Keratinocyte (primary cell): ENCODE data around the gene C16orf92. TPM values are rescaled to one million over a fixed set of nuclear protein-coding genes. Genes with fewer than 3 reads are reported as not detected.

Source experiments
- DNase-seq: peaks from one replicate; pipeline ENCODE4 v3.0.0-alpha.2; 2011; ENCODE audit warnings: low read depth, missing footprints, low spot score
- FAIRE-seq: peaks from 2 replicates; lab custom pipeline; 2011; peaks lifted over from hg19 to GRCh38; lab: Jason Lieb, UNC
- H2AFZ ChIP-seq: 2 replicates; pipeline ENCODE4 v1.6.0; 2012; ENCODE audit warnings: low read length, control low read depth, inconsistent platforms; ENCODE audit not compliant: control insufficient read depth
- H3K27ac ChIP-seq: 2 replicates; pipeline ENCODE4 v1.5.1; 2011; ENCODE audit warnings: low read length; ENCODE audit not compliant: control insufficient read depth, insufficient read depth
- H3K27me3 ChIP-seq: 3 replicates; pipeline ENCODE4 v1.6.0; 2011; ENCODE audit warnings: low read length; ENCODE audit not compliant: control insufficient read depth, insufficient read depth; ENCODE audit errors: extremely low read depth
- H3K36me3 ChIP-seq, 2 experiments: 2 replicates in 1 of 2; 3 replicates in 1 of 2; pipeline ENCODE4 v1.5.1; 2011; ENCODE audit warnings: low read length in 2 of 2, mild to moderate bottlenecking in 1 of 2; ENCODE audit not compliant: control insufficient read depth in 2 of 2, insufficient read depth in 2 of 2; ENCODE audit errors: extremely low read depth in 1 of 2
- H3K4me1 ChIP-seq: 3 replicates; pipeline ENCODE4 v1.5.1; 2011; ENCODE audit warnings: low read length; ENCODE audit not compliant: control insufficient read depth, insufficient read depth; ENCODE audit errors: extremely low read depth
- H3K4me2 ChIP-seq: 3 replicates; pipeline ENCODE4 v1.6.0; 2011; ENCODE audit warnings: low read depth, low read length; ENCODE audit not compliant: control insufficient read depth, insufficient read depth; ENCODE audit errors: extremely low read depth
- H3K4me3 ChIP-seq, 3 experiments: fragments of 200-600 bp in 1 of 3; sonication (generic) in 1 of 3; 2 replicates in 2 of 3; 3 replicates in 1 of 3; pipeline ENCODE4 v1.5.1; 2011 to 2016; ENCODE audit warnings: low read length in 3 of 3, mild to moderate bottlenecking in 3 of 3, control low read depth in 2 of 3, inconsistent platforms in 1 of 3, low read depth in 1 of 3, mixed read lengths in 1 of 3, mixed run types in 1 of 3, moderate library complexity in 1 of 3; ENCODE audit not compliant: control insufficient read depth in 2 of 3, insufficient read depth in 2 of 3; ENCODE audit errors: extremely low read depth in 1 of 3
- H3K79me2 ChIP-seq: 2 replicates; pipeline ENCODE4 v1.6.0; 2012; ENCODE audit warnings: low read length; ENCODE audit not compliant: control insufficient read depth, insufficient read depth
- H3K9ac ChIP-seq: 3 replicates; pipeline ENCODE4 v1.6.0; 2011; ENCODE audit warnings: low read length; ENCODE audit not compliant: control insufficient read depth, insufficient read depth; ENCODE audit errors: extremely low read depth
- H3K9me1 ChIP-seq: 3 replicates; pipeline ENCODE4 v1.6.0; 2011; ENCODE audit warnings: low read length; ENCODE audit not compliant: control insufficient read depth, insufficient read depth; ENCODE audit errors: extremely low read depth
- H3K9me3 ChIP-seq: 2 replicates; pipeline ENCODE4 v1.5.1; 2012; ENCODE audit warnings: low read depth, low read length; ENCODE audit not compliant: control insufficient read depth
- H4K20me1 ChIP-seq: 3 replicates; pipeline ENCODE4 v1.6.0; 2011; ENCODE audit warnings: low read length; ENCODE audit not compliant: control insufficient read depth, insufficient read depth; ENCODE audit errors: extremely low read depth
- CTCF ChIP-seq, 3 experiments: IDR thresholded peaks in 1 of 3; conservative IDR thresholded peaks in 1 of 3; optimal IDR thresholded peaks in 1 of 3; 2 replicates in 2 of 3; 3 replicates in 1 of 3; pipeline versions ENCODE3 to v1.5.1; 2011; ENCODE audit warnings: low read length in 3 of 3, mild to moderate bottlenecking in 3 of 3, moderate library complexity in 2 of 3, control low read depth in 1 of 3, inconsistent platforms in 1 of 3; ENCODE audit not compliant: insufficient read depth in 2 of 3; ENCODE audit errors: extremely low read depth in 1 of 3
- EZH2 ChIP-seq: IDR thresholded peaks from one replicate; pipeline ENCODE4 v1.6.1; 2012; ENCODE audit warnings: inconsistent platforms, mild to moderate bottlenecking, low read length, moderate library complexity
- dilution Hi-C: fragments of 300-500 bp; cut with MboI; formaldehyde crosslinking; loops from one replicate; pipeline ENCODE4 v1.7.0; 2020; ENCODE audit warnings: low sequenced_read_pairs; ENCODE audit not compliant: extremely low pct_ligation_motif_present
- polyA plus RNA-seq, 5 experiments: library from polyadenylated mRNA; depleted of rRNA in 3 of 5; stranded (reverse) in 3 of 5; stranded (forward) in 1 of 5; unstranded in 1 of 5; fragments of >200 nt; gene quantifications; 1 replicate in 1 of 5; 2 replicates in 3 of 5; 3 replicates in 1 of 5; pipeline versions ENCODE4 v1.2.1 to v1.2.3, GENCODE V29; 2011 to 2012; ENCODE audit warnings: missing spikeins in 2 of 5, low read depth in 1 of 5, low replicate concordance in 1 of 5

The C16orf92 gene
- polyA plus RNA-seq, 1 donor (not counting 4 experiments of a cell fraction or from before 2014, with no cell fraction given): not detected

DNA sequence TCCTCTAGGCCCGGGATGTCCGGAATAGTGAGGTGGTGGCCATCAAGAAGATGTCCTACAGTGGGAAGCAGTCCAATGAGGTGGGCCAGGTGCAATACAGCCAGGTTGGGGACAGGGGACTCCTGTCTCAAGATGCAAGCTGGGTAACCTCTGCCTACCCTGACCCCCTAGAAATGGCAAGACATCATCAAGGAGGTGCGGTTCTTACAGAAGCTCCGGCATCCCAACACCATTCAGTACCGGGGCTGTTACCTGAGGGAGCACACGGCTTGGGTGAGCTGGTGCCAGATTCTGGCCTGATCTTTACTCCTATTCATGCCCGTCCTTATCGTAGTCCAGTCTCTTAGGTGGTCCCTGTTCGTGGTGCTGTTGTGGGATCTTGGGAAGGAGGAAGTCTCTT, 44.9 kb upstream of the C16orf92 start:
- FAIRE-seq: no peak
- Histone ChIP-seq H3K36me3 (peaks cover 36 to 37% of the 10 kb centered on the region in 2 experiments), H3K4me3 (no peak overlapping the region), H4K20me1 (peaks cover 22% of the 10 kb centered on the region), H3K27ac (no peak overlapping the region), H3K79me2 (peaks cover 45% of the 10 kb centered on the region), H3K9me3 (no peaks in the 10 kb centered on the region), H3K4me1 (peaks cover 18% of the 10 kb centered on the region), H3K9me1 (peaks cover 4% of the 10 kb centered on the region), H3K4me2 (no peak overlapping the region), H3K9ac (no peak overlapping the region), H2AFZ (no peak overlapping the region), H3K27me3 (no peaks in the 10 kb centered on the region)
- dilution Hi-C loops: no loop called here
- no peak for TF ChIP-seq EZH2
- no peak for TF ChIP-seq CTCF (optimal IDR thresholded peaks at IDR 0.05 in 1 of 3, IDR thresholded peaks at IDR 0.05 in 1 of 3, conservative IDR thresholded peaks at IDR 0.05 in 1 of 3; ENCODE audit: extremely low read depth in 1 of 3, insufficient read depth in 2 of 3, low read length in 3 of 3)
- no peak for DNase-seq

- Histone ChIP-seq H3K9me1 (peaks cover 4% of the 10 kb centered on the region), H3K4me2 (no peak overlapping the region), H3K36me3 (peaks cover 42 to 43% of the 10 kb centered on the region in 2 experiments), H3K79me2 (peaks cover 45% of the 10 kb centered on the region), H3K4me1 (peaks cover 18% of the 10 kb centered on the region), H4K20me1 (peaks cover 22% of the 10 kb centered on the region), H2AFZ (no peak overlapping the region), H3K4me3 (no peak overlapping the region), H3K9ac (no peak overlapping the region), H3K27ac (no peak overlapping the region), H3K9me3 (no peaks in the 10 kb centered on the region), H3K27me3 (no peaks in the 10 kb centered on the region)
- DNase-seq (no peak), FAIRE-seq (no peak)
- dilution Hi-C loops: no loop called here
- TF ChIP-seq EZH2: no peak
- no peak for TF ChIP-seq CTCF (optimal IDR thresholded peaks at IDR 0.05 in 1 of 3, IDR thresholded peaks at IDR 0.05 in 1 of 3, conservative IDR thresholded peaks at IDR 0.05 in 1 of 3; ENCODE audit: extremely low read depth in 1 of 3, insufficient read depth in 2 of 3, low read length in 3 of 3)
Observed at GRCh38 chr16:29978564-29979270, 44.3 kb upstream of the C16orf92 start.
